HG03139 (cell line): ENCODE data around the gene ZP4.

ENCODE experiments used
- ATAC-seq: cut with Tn5 transposase; IDR thresholded peaks from one replicate; pipeline ENCODE4 v1.9.1; 2021; ENCODE audit not compliant: unreplicated experiment

The ZP4 gene

GRCh38 chr1:237890822-237891221 lies at the start of gene ZP4:
TSS of gene ZP4 (minus strand) at chr1:237890922. CDS start at chr1:237890635, 287 bp downstream.
- ATAC-seq: no peak

GRCh38 chr1:237938553-237938952 lies 47.8 kb upstream of the ZP4 start:
- ATAC-seq: no peak

- no peak for ATAC-seq
Observed at GRCh38 chr1:237938068-237938467, 47.3 kb upstream of the ZP4 start.

GRCh38 chr1:237932816-237933215 lies 42.1 kb upstream of the ZP4 start:
- ATAC-seq: no peak

GRCh38 chr1:237931581-237931980 lies 40.9 kb upstream of the ZP4 start:
- ATAC-seq: no peak

- ATAC-seq: no peak
Observed at GRCh38 chr1:237927198-237927597, 36.5 kb upstream of the ZP4 start.

GRCh38 chr1:237921306-237921705 lies 30.6 kb upstream of the ZP4 start:
- ATAC-seq: no peak

GRCh38 chr1:237913345-237913744 lies 22.6 kb upstream of the ZP4 start:
- no peak for ATAC-seq

GRCh38 chr1:237911911-237912310 lies 21.2 kb upstream of the ZP4 start:
- ATAC-seq: no peak

- no peak for ATAC-seq
Observed at GRCh38 chr1:237910834-237911233, 20.1 kb upstream of the ZP4 start.

- ATAC-seq: no peak
Observed at GRCh38 chr1:237903961-237904360, 13.2 kb upstream of the ZP4 start.

- no peak for ATAC-seq
Observed at GRCh38 chr1:237902960-237903743, 12.4 kb upstream of the ZP4 start.

GRCh38 chr1:237901299-237901934 lies 10.7 kb upstream of the ZP4 start:
- no peak for ATAC-seq

- ATAC-seq: no peak
Observed at GRCh38 chr1:237895630-237896029, 4.9 kb upstream of the ZP4 start.

- ATAC-seq: no peak
Observed at GRCh38 chr1:237894131-237894530, 3.4 kb upstream of the ZP4 start.

GRCh38 chr1:237891979-237892378 lies 1.3 kb upstream of the ZP4 start:
- no peak for ATAC-seq

- ATAC-seq: no peak
Observed at GRCh38 chr1:237891266-237891665, 544 bp upstream of the ZP4 start.

GRCh38 chr1:237890416-237890815 lies 306 bp downstream of the ZP4 start:
- ATAC-seq: no peak

- ATAC-seq: no peak
Observed at GRCh38 chr1:237888143-237888542, 2.6 kb downstream of the ZP4 start.

GRCh38 chr1:237887542-237887941 lies 3.2 kb downstream of the ZP4 start:
- ATAC-seq: no peak

GRCh38 chr1:237884237-237884636 lies 6.5 kb downstream of the ZP4 start:
- no peak for ATAC-seq

GRCh38 chr1:237879195-237879594 lies 11.5 kb downstream of the ZP4 start:
- no peak for ATAC-seq

GRCh38 chr1:237878406-237878805 lies 12.3 kb downstream of the ZP4 start:
- ATAC-seq: no peak
